Activated CD8-positive, alpha-beta memory T cell treated with anti-CD3 and anti-CD28 coated beads, Interleukin-2, amount 50 U/mL, for 48 hours (primary cell): Measurements from ENCODE around the gene TMEM14A.
"Not testable (repeated sequence)": the region's sequence is repeated elsewhere in the genome, so short reads cannot be mapped to it uniquely, and the experiment has no call there.

Experiments
- DNase-seq: peaks from one replicate; pipeline ENCODE4 v3.0.0-alpha.2; 2020

Gene TMEM14A

GRCh38 chr6:52670502-52671409, at the start of gene TMEM14A:
Gene TMEM14A (plus strand): TSS chr6:52671113. CDS start chr6:52677103, 5,990 bp downstream.
- DNase-seq: peak; percentile 96

GRCh38 chr6:52621631-52622030, 49.3 kb upstream of the TMEM14A start:
- DNase-seq: no peak

GRCh38 chr6:52622810-52623209, 48.1 kb upstream of the TMEM14A start:
- no peak for DNase-seq

- DNase-seq: no peak
Observed at GRCh38 chr6:52632011-52632410, 38.9 kb upstream of the TMEM14A start.

GRCh38 chr6:52634211-52634610, 36.7 kb upstream of the TMEM14A start:
- no peak for DNase-seq

GRCh38 chr6:52635049-52635577, 35.8 kb upstream of the TMEM14A start:
- DNase-seq: no peak

- no peak for DNase-seq
Observed at GRCh38 chr6:52636830-52637229, 34.1 kb upstream of the TMEM14A start.

GRCh38 chr6:52639493-52639892, 31.4 kb upstream of the TMEM14A start:
- no peak for DNase-seq

GRCh38 chr6:52640170-52640569, 30.7 kb upstream of the TMEM14A start:
- DNase-seq: no peak

- no peak for DNase-seq
Observed at GRCh38 chr6:52640916-52641315, 30.0 kb upstream of the TMEM14A start.

- no peak for DNase-seq
Observed at GRCh38 chr6:52641388-52641787, 29.5 kb upstream of the TMEM14A start.

GRCh38 chr6:52641826-52642225, 29.1 kb upstream of the TMEM14A start:
- no peak for DNase-seq

GRCh38 chr6:52642368-52642767, 28.5 kb upstream of the TMEM14A start:
- no peak for DNase-seq

- no peak for DNase-seq
Observed at GRCh38 chr6:52643158-52643557, 27.8 kb upstream of the TMEM14A start.

GRCh38 chr6:52644253-52644652, 26.7 kb upstream of the TMEM14A start:
- DNase-seq: no peak

GRCh38 chr6:52645976-52646375, 24.9 kb upstream of the TMEM14A start:
- DNase-seq: no peak

- no peak for DNase-seq
Observed at GRCh38 chr6:52647199-52647598, 23.7 kb upstream of the TMEM14A start.

- DNase-seq: no peak
Observed at GRCh38 chr6:52649536-52650160, 21.3 kb upstream of the TMEM14A start.

GRCh38 chr6:52650941-52651340, 20.0 kb upstream of the TMEM14A start:
- no peak for DNase-seq

- DNase-seq: no peak
Observed at GRCh38 chr6:52653151-52653550, 17.8 kb upstream of the TMEM14A start.

- no peak for DNase-seq
Observed at GRCh38 chr6:52654007-52654406, 16.9 kb upstream of the TMEM14A start.

- no peak for DNase-seq
Observed at GRCh38 chr6:52654592-52654991, 16.3 kb upstream of the TMEM14A start.

- not testable (repeated sequence) for DNase-seq
Observed at GRCh38 chr6:52655941-52656340, 15.0 kb upstream of the TMEM14A start.

- DNase-seq: no peak
Observed at GRCh38 chr6:52657870-52658269, 13.0 kb upstream of the TMEM14A start.
